ENCODE data around the gene OTOS. TPM values are rescaled to one million over a fixed set of nuclear protein-coding genes. Genes with fewer than 3 reads are reported as not detected.

OTOS gene
- polyA plus RNA-seq, 3 donors, result 0.26 TPM; not detected in 2

- no peak for DNase-seq
These were observed 2.7 kb downstream of the OTOS start for GRCh38 chr2:240137596-240138253.

GRCh38 chr2:240136671-240137292, 3.7 kb downstream of the OTOS start:
- no peak for DNase-seq

GRCh38 chr2:240136013-240136670, 4.3 kb downstream of the OTOS start, which contains the start of gene COPS9:
TSS of gene COPS9 (minus strand) at chr2:240136305. CDS start at chr2:240136284, 21 bp downstream.
- peak; percentile 93 for DNase-seq

GRCh38 chr2:240135706-240136012, 4.8 kb downstream of the OTOS start:
- DNase-seq, result no peak

- DNase-seq, result no peak
These were observed 5.4 kb downstream of the OTOS start for GRCh38 chr2:240134956-240135520.

GRCh38 chr2:240134466-240134865, 6.0 kb downstream of the OTOS start:
- DNase-seq, result no peak

GRCh38 chr2:240133401-240133800, 7.1 kb downstream of the OTOS start:
- no peak for DNase-seq

- DNase-seq, result no peak
These were observed 7.8 kb downstream of the OTOS start for GRCh38 chr2:240132651-240132980.

- no peak for DNase-seq
These were observed 8.4 kb downstream of the OTOS start for GRCh38 chr2:240131941-240132650.

GRCh38 chr2:240131296-240131695, 9.2 kb downstream of the OTOS start:
- no peak for DNase-seq

- no peak for DNase-seq
These were observed 9.9 kb downstream of the OTOS start for GRCh38 chr2:240130393-240131195.

- no peak for DNase-seq
These were observed 10.6 kb downstream of the OTOS start for GRCh38 chr2:240129731-240130392.

GRCh38 chr2:240129311-240129710, 11.1 kb downstream of the OTOS start:
- DNase-seq, result no peak

GRCh38 chr2:240128608-240129145, 11.8 kb downstream of the OTOS start:
- DNase-seq, result no peak

GRCh38 chr2:240127911-240128607, 12.4 kb downstream of the OTOS start:
- DNase-seq, result no peak

- DNase-seq, result no peak
These were observed 13.2 kb downstream of the OTOS start for GRCh38 chr2:240127191-240127750.

GRCh38 chr2:240126731-240127130, 13.7 kb downstream of the OTOS start:
- DNase-seq, result no peak

GRCh38 chr2:240125742-240126141, 14.7 kb downstream of the OTOS start:
- no peak for DNase-seq

- DNase-seq, result no peak
These were observed 15.8 kb downstream of the OTOS start for GRCh38 chr2:240124651-240125030.

Data from renal pelvis (tissue), 4 donors.